HepG2 (cell line): ENCODE data around the gene MCF2L. TPM values are rescaled to one million over a fixed set of nuclear protein-coding genes. Genes with fewer than 3 reads are reported as not detected.

Source experiments
- HDAC1 ChIP-seq: sonication (generic); formaldehyde crosslinking; IDR thresholded peaks from 2 replicates; pipeline ENCODE4 v1.5.1; 2020; ENCODE audit warnings: mild to moderate bottlenecking, missing genetic modification reagents
- ZNF260 ChIP-seq: sonication (generic); formaldehyde crosslinking; IDR thresholded peaks from 2 replicates; pipeline ENCODE4 v1.4.0; 2020; ENCODE audit warnings: missing genetic modification reagents, low read depth, mild to moderate bottlenecking, borderline replicate concordance
- polyA plus RNA-seq, 8 experiments: library from polyadenylated mRNA; depleted of rRNA in 3 of 8; stranded (reverse) in 7 of 8; unstranded in 1 of 8; fragments of >200 nt; fragmentation: Illumina TruSeq in 4 of 8; extraction: Trizol in 4 of 8; gene quantifications; 2 replicates each; pipeline versions ENCODE4 v1.2.1 to v1.2.3, GENCODE V29; 2011 to 2016; ENCODE audit warnings: low read depth in 4 of 8, missing spikeins in 1 of 8, mixed read lengths in 1 of 8; ENCODE audit not compliant: insufficient read depth in 1 of 8
- total RNA-seq, 5 experiments: library from RNA; depleted of rRNA; stranded (reverse); fragments of >200 nt; fragmentation: Illumina TruSeq; extraction: Trizol; gene quantifications; 2 replicates each; pipeline ENCODE4 v1.2.3, GENCODE V29; 2016; ENCODE audit warnings: low read depth in 1 of 5
- TF ChIP-seq, protein P1 (sequence below): sonication (generic); formaldehyde crosslinking; IDR thresholded peaks from 2 replicates; pipeline ENCODE4 v1.8.1; 2023; ENCODE audit warnings: mild to moderate bottlenecking, missing genetic modification reagents
- TF ChIP-seq, protein P2 (sequence below): sonication (generic); formaldehyde crosslinking; IDR thresholded peaks from 2 replicates; pipeline ENCODE4 v1.5.0; 2020; ENCODE audit warnings: mild to moderate bottlenecking, missing genetic modification reagents, moderate library complexity
- TF ChIP-seq, protein P3 (sequence below): sonication (generic); formaldehyde crosslinking; conservative IDR thresholded peaks from 2 replicates; pipeline ENCODE4 v1.8.0; 2022; ENCODE audit warnings: mild to moderate bottlenecking, moderate library complexity, missing genetic modification reagents
- TF ChIP-seq, protein P4 (sequence below): sonication (generic); formaldehyde crosslinking; IDR thresholded peaks from 2 replicates; pipeline ENCODE4 v1.5.0; 2020; ENCODE audit warnings: missing genetic modification reagents, mild to moderate bottlenecking, borderline replicate concordance
- TF ChIP-seq, protein P5 (sequence below): IDR thresholded peaks from 2 replicates; pipeline ENCODE4 v1.4.0; 2020; ENCODE audit warnings: mild to moderate bottlenecking, missing genetic modification reagents
- TF ChIP-seq, protein P6 (sequence below): sonication (generic); formaldehyde crosslinking; IDR thresholded peaks from 2 replicates; pipeline ENCODE4 v1.4.0; 2020; ENCODE audit warnings: missing genetic modification reagents
- TF ChIP-seq, protein P7 (sequence below): sonication (generic); formaldehyde crosslinking; IDR thresholded peaks from 2 replicates; pipeline ENCODE4 v1.8.1; 2023; ENCODE audit warnings: mild to moderate bottlenecking, missing genetic modification reagents
- TF ChIP-seq, protein P8 (sequence below): sonication (generic); formaldehyde crosslinking; IDR thresholded peaks from 2 replicates; pipeline ENCODE4 v1.4.0; 2020; ENCODE audit warnings: missing genetic modification reagents

The MCF2L gene
- total and polyA plus RNA-seq, 2 of the 13 experiments (the other 11 are each of a cell fraction or from before 2014, with no cell fraction given): 19.4 to 28.4 TPM

DNA sequence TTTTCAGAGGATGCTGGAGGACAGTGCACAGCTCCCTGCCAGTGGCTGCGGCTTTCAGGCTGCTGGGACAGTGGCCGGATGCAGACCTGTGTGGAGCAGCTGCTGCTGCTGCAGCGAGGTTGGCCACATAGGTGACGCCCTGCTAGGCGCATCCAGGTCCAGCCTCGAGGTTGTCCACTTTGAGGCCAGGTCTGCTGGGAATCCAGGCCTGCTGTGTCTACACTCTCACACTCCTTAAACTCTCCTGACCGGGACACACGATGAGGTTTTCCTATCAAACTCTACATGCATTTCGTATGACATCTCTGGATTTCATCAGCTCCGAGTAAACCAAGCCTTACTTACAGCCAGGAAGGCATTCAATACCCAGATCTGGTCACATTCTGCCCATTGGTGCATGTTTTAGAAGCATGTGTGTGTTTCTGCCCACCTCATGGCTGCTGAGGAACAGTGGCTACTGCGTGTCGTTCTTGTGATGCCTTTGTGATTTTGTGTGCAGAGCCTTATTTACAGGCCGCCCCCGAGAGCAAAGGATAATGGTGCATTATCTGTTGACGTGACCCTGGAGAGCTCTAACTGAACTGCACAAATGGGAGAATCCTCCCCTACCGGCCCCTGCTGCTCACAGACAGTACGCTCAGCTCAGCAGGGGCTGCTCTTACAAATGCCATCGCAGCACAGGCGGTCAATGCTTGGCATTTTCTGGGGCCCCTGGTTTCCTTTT is 12.3 kb upstream of the MCF2L start (continued):
- TF ChIP-seq HDAC1 (peak; percentile 77), ZNF260 (CRISPR knock-in tag) (no peak)
- TF ChIP-seq, protein P1, sequence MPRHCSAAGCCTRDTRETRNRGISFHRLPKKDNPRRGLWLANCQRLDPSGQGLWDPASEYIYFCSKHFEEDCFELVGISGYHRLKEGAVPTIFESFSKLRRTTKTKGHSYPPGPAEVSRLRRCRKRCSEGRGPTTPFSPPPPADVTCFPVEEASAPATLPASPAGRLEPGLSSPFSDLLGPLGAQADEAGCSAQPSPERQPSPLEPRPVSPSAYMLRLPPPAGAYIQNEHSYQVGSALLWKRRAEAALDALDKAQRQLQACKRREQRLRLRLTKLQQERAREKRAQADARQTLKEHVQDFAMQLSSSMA: 0 out of 2 replicates have a peak, but pooled peaks have one; percentile 45
- TF ChIP-seq, protein P2, sequence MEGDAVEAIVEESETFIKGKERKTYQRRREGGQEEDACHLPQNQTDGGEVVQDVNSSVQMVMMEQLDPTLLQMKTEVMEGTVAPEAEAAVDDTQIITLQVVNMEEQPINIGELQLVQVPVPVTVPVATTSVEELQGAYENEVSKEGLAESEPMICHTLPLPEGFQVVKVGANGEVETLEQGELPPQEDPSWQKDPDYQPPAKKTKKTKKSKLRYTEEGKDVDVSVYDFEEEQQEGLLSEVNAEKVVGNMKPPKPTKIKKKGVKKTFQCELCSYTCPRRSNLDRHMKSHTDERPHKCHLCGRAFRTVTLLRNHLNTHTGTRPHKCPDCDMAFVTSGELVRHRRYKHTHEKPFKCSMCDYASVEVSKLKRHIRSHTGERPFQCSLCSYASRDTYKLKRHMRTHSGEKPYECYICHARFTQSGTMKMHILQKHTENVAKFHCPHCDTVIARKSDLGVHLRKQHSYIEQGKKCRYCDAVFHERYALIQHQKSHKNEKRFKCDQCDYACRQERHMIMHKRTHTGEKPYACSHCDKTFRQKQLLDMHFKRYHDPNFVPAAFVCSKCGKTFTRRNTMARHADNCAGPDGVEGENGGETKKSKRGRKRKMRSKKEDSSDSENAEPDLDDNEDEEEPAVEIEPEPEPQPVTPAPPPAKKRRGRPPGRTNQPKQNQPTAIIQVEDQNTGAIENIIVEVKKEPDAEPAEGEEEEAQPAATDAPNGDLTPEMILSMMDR (CRISPR knock-in tag): peak; percentile 49
- TF ChIP-seq, protein P3, sequence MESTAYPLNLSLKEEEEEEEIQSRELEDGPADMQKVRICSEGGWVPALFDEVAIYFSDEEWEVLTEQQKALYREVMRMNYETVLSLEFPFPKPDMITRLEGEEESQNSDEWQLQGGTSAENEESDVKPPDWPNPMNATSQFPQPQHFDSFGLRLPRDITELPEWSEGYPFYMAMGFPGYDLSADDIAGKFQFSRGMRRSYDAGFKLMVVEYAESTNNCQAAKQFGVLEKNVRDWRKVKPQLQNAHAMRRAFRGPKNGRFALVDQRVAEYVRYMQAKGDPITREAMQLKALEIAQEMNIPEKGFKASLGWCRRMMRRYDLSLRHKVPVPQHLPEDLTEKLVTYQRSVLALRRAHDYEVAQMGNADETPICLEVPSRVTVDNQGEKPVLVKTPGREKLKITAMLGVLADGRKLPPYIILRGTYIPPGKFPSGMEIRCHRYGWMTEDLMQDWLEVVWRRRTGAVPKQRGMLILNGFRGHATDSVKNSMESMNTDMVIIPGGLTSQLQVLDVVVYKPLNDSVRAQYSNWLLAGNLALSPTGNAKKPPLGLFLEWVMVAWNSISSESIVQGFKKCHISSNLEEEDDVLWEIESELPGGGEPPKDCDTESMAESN: no peak
- TF ChIP-seq, protein P4, sequence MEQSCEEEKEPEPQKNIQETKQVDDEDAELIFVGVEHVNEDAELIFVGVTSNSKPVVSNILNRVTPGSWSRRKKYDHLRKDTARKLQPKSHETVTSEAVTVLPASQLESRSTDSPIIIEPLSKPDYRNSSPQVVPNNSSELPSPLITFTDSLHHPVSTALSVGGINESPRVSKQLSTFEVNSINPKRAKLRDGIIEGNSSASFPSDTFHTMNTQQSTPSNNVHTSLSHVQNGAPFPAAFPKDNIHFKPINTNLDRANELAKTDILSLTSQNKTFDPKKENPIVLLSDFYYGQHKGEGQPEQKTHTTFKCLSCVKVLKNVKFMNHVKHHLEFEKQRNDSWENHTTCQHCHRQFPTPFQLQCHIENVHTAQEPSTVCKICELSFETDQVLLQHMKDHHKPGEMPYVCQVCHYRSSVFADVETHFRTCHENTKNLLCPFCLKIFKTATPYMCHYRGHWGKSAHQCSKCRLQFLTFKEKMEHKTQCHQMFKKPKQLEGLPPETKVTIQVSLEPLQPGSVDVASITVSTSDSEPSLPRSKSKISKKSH (CRISPR knock-in tag): no peak
- TF ChIP-seq, protein P5, sequence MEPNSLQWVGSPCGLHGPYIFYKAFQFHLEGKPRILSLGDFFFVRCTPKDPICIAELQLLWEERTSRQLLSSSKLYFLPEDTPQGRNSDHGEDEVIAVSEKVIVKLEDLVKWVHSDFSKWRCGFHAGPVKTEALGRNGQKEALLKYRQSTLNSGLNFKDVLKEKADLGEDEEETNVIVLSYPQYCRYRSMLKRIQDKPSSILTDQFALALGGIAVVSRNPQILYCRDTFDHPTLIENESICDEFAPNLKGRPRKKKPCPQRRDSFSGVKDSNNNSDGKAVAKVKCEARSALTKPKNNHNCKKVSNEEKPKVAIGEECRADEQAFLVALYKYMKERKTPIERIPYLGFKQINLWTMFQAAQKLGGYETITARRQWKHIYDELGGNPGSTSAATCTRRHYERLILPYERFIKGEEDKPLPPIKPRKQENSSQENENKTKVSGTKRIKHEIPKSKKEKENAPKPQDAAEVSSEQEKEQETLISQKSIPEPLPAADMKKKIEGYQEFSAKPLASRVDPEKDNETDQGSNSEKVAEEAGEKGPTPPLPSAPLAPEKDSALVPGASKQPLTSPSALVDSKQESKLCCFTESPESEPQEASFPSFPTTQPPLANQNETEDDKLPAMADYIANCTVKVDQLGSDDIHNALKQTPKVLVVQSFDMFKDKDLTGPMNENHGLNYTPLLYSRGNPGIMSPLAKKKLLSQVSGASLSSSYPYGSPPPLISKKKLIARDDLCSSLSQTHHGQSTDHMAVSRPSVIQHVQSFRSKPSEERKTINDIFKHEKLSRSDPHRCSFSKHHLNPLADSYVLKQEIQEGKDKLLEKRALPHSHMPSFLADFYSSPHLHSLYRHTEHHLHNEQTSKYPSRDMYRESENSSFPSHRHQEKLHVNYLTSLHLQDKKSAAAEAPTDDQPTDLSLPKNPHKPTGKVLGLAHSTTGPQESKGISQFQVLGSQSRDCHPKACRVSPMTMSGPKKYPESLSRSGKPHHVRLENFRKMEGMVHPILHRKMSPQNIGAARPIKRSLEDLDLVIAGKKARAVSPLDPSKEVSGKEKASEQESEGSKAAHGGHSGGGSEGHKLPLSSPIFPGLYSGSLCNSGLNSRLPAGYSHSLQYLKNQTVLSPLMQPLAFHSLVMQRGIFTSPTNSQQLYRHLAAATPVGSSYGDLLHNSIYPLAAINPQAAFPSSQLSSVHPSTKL: peak; percentile 62
- TF ChIP-seq, protein P6, sequence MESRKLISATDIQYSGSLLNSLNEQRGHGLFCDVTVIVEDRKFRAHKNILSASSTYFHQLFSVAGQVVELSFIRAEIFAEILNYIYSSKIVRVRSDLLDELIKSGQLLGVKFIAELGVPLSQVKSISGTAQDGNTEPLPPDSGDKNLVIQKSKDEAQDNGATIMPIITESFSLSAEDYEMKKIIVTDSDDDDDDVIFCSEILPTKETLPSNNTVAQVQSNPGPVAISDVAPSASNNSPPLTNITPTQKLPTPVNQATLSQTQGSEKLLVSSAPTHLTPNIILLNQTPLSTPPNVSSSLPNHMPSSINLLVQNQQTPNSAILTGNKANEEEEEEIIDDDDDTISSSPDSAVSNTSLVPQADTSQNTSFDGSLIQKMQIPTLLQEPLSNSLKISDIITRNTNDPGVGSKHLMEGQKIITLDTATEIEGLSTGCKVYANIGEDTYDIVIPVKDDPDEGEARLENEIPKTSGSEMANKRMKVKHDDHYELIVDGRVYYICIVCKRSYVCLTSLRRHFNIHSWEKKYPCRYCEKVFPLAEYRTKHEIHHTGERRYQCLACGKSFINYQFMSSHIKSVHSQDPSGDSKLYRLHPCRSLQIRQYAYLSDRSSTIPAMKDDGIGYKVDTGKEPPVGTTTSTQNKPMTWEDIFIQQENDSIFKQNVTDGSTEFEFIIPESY (CRISPR knock-in tag): peak; percentile 89
- TF ChIP-seq, protein P7, sequence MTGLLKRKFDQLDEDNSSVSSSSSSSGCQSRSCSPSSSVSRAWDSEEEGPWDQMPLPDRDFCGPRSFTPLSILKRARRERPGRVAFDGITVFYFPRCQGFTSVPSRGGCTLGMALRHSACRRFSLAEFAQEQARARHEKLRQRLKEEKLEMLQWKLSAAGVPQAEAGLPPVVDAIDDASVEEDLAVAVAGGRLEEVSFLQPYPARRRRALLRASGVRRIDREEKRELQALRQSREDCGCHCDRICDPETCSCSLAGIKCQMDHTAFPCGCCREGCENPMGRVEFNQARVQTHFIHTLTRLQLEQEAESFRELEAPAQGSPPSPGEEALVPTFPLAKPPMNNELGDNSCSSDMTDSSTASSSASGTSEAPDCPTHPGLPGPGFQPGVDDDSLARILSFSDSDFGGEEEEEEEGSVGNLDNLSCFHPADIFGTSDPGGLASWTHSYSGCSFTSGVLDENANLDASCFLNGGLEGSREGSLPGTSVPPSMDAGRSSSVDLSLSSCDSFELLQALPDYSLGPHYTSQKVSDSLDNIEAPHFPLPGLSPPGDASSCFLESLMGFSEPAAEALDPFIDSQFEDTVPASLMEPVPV (CRISPR knock-in tag): no peak
- TF ChIP-seq, protein P8, sequence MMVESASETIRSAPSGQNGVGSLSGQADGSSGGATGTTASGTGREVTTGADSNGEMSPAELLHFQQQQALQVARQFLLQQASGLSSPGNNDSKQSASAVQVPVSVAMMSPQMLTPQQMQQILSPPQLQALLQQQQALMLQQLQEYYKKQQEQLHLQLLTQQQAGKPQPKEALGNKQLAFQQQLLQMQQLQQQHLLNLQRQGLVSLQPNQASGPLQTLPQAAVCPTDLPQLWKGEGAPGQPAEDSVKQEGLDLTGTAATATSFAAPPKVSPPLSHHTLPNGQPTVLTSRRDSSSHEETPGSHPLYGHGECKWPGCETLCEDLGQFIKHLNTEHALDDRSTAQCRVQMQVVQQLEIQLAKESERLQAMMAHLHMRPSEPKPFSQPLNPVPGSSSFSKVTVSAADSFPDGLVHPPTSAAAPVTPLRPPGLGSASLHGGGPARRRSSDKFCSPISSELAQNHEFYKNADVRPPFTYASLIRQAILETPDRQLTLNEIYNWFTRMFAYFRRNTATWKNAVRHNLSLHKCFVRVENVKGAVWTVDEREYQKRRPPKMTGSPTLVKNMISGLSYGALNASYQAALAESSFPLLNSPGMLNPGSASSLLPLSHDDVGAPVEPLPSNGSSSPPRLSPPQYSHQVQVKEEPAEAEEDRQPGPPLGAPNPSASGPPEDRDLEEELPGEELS (CRISPR knock-in tag): peak; percentile 88
